Measurements from ENCODE around the gene OXNAD1. TPM values are rescaled to one million over a fixed set of nuclear protein-coding genes. Genes with fewer than 3 reads are reported as not detected.

The OXNAD1 gene
- total and polyA plus RNA-seq, 7 donors = 11.3 to 23.1 (median 14.4) TPM

DNA sequence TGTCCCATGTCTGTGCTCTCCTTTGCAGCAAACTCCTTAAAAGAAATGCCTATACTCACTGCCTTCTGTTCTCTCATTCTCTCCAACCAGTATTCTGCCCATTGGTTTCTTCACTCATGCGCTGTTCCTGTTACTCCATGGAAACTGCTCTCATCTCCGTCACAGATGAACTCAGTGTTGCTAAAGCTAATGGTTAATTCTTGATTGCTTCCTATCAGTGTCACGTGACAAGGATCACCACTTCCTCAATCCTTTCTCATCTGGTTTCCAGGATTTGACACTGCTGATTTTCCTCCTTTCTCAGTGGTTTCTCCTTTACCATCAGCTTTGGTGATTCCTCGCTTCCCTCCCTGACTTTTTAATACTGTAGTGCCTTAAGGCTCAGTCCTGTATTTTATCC, 2.8 kb upstream of the OXNAD1 start:
- DNase-seq = no peak
- TF ChIP-seq, protein P1, sequence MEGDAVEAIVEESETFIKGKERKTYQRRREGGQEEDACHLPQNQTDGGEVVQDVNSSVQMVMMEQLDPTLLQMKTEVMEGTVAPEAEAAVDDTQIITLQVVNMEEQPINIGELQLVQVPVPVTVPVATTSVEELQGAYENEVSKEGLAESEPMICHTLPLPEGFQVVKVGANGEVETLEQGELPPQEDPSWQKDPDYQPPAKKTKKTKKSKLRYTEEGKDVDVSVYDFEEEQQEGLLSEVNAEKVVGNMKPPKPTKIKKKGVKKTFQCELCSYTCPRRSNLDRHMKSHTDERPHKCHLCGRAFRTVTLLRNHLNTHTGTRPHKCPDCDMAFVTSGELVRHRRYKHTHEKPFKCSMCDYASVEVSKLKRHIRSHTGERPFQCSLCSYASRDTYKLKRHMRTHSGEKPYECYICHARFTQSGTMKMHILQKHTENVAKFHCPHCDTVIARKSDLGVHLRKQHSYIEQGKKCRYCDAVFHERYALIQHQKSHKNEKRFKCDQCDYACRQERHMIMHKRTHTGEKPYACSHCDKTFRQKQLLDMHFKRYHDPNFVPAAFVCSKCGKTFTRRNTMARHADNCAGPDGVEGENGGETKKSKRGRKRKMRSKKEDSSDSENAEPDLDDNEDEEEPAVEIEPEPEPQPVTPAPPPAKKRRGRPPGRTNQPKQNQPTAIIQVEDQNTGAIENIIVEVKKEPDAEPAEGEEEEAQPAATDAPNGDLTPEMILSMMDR (IDR thresholded peaks at IDR 0.05) = no peak
- TF ChIP-seq POLR2A (IDR thresholded peaks at IDR 0.05) = no peak
- no peak for TF ChIP-seq POLR2AphosphoS5 (IDR thresholded peaks at IDR 0.05)
- no peak for TF ChIP-seq EP300 (IDR thresholded peaks at IDR 0.05)
- Histone ChIP-seq H3K36me3 (peaks cover 0 to 32% (median 6%) of the 10 kb centered on the region in 4 donors), H3K4me1 (peaks cover 0 to 42% (median 25%) of the 10 kb centered on the region in 4 donors), H3K27me3 (no peaks in the 10 kb centered on the region), H3K4me3 (no peak overlapping the region), H3K27ac (no peak overlapping the region), H3K9me3 (no peaks in the 10 kb centered on the region)
- WGBS, 2 donors = 72 to 75% methylated on average over 4 of the region's 4 CpGs
- intact Hi-C loops (cut with DNase I) = loop anchor here (10.0 kb wide), 1 partner anchor 657 kb away; the partner anchor contains the start of genes BTD and HACL1

DNA sequence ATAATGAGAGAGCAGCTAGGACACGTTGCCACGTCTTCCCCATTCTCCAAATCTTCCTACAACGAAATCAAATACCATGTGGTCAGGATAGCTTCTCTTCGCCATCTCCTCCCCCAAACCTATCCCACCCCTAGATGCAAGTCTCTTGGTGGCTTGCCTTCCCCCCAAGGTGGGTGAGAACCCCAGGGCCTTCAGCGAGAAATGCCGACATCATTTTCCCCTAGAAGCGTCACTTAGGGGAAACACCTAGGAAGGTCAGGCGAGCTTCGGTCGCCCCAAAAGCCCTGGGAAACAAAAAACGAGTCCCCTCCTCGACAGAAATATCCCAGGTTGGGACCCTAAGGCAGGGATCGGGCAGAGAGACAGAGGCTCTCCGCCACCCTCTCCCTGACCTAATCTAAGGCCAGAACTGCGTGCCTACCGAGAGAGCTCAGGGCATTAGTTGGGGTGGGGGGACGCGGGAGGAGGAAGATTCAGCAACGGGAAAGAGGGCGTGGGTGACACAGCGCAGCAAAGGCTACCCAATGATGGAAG, 771 bp upstream of the OXNAD1 start:
- peak overlapping the region; percentile 90 to 94 (median 92) for H3K27ac ChIP-seq

DNA sequence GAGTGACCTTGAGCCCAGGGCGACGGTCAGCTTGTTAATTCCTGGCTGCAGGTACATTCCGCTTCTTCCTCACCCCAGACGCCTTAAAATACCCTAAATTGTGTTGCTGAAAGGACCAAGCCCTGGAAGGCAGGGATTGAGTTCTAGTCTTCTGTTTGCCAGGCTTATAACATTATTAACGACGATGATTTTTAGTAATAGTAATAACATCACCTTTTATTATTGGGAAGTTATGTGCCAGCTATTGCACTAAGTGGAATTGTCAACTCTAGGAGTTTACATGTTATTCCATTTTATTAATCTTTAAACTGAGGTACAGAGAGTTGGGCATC, 409 bp downstream of the OXNAD1 start:
- 0 to 1% methylated on average over 6 of the region's 6 CpGs for WGBS, 2 donors
- Histone ChIP-seq H3K27me3 (no peaks in the 10 kb centered on the region), H3K4me1 (peaks cover 0 to 50% (median 25%) of the 10 kb centered on the region in 4 donors), H3K36me3 (peaks cover 0 to 13% (median under 1%) of the 10 kb centered on the region in 4 donors), H3K27ac (peak overlapping the region; percentile 90 to 94 (median 92)), H3K4me3 (peak overlapping the region; percentile 60 to 85 (median 77)), H3K9me3 (no peaks in the 10 kb centered on the region)
- no peak for DNase-seq
- intact Hi-C loops (cut with DNase I) = loop anchor here (10.0 kb wide), 1 partner anchor 661 kb away; the partner anchor contains the start of genes BTD and HACL1
- TF ChIP-seq, protein P1 (IDR thresholded peaks at IDR 0.05) = no peak
- TF ChIP-seq EP300 (IDR thresholded peaks at IDR 0.05) = no peak
- no peak for TF ChIP-seq POLR2A (IDR thresholded peaks at IDR 0.05)
- TF ChIP-seq POLR2AphosphoS5 (IDR thresholded peaks at IDR 0.05) = no peak

More for the DNA sequence above, 771 bp upstream of the OXNAD1 start:
- 1% methylated on average over 21 of the region's 21 CpGs for WGBS, 2 donors
- H3K9me3 ChIP-seq = no peaks in the 10 kb centered on the region
- no peaks in the 10 kb centered on the region for H3K27me3 ChIP-seq
- DNase-seq = no peak
- H3K36me3 ChIP-seq = peaks cover 0 to 23% (median 5%) of the 10 kb centered on the region in 4 donors
- no peak for TF ChIP-seq POLR2A (IDR thresholded peaks at IDR 0.05)
- TF ChIP-seq EP300 (IDR thresholded peaks at IDR 0.05) = no peak
- no peak for TF ChIP-seq POLR2AphosphoS5 (IDR thresholded peaks at IDR 0.05)
- TF ChIP-seq, protein P1 (IDR thresholded peaks at IDR 0.05) = no peak
- peaks cover 0 to 50% (median 25%) of the 10 kb centered on the region in 4 donors for H3K4me1 ChIP-seq
- peak overlapping the region; percentile 60 to 85 (median 77) for H3K4me3 ChIP-seq
- intact Hi-C loops (cut with DNase I) = loop anchor here (10.0 kb wide), 1 partner anchor 659 kb away; the partner anchor contains the start of genes BTD and HACL1

DNA sequence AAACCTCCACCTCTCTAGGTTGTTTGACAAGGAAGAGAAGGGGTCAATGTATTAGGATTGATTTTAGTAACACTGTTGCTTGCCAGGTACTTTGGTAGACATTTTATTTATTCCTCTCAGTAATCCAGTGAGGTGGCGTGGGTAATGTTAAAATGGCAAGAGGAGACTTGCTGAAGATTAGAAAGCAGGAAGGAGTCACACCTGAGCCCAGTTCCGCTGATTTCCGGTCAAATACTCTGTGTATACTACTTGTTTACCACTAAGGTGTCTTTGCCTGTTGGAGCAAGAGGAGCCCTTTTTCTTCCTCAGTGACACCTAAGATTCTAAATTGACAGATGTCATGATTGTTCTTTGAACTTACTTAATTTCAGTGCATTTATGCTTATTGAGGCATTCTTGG, 1.7 kb downstream of the OXNAD1 start:
- no peak for DNase-seq
- no peak overlapping the region for H3K4me3 ChIP-seq
- WGBS, 2 donors = 58 to 84% methylated on average over 3 of the region's 3 CpGs
- intact Hi-C loops (cut with DNase I) = loop anchor here (10.0 kb wide), 1 partner anchor 662 kb away; the partner anchor contains the start of genes BTD and HACL1
- peaks cover 0 to 20% (median 6%) of the 10 kb centered on the region in 4 donors for H3K36me3 ChIP-seq
- H3K27me3 ChIP-seq = no peaks in the 10 kb centered on the region
- no peak for TF ChIP-seq EP300 (IDR thresholded peaks at IDR 0.05)
- TF ChIP-seq, protein P1 (IDR thresholded peaks at IDR 0.05) = no peak
- TF ChIP-seq POLR2AphosphoS5 (IDR thresholded peaks at IDR 0.05) = no peak
- TF ChIP-seq POLR2A (IDR thresholded peaks at IDR 0.05) = no peak
- H3K4me1 ChIP-seq = peaks cover 0 to 50% (median 25%) of the 10 kb centered on the region in 4 donors
- no peaks in the 10 kb centered on the region for H3K9me3 ChIP-seq
- H3K27ac ChIP-seq = peak overlapping the region in 2 of 4 donors; percentile 24 to 93
